22Rv1 (cell line): ENCODE results near the gene DYRK4.

Source experiments
- CTCF ChIP-seq: fragments of 450-650 bp; IDR thresholded peaks from 2 replicates; pipeline ENCODE4 v1.5.1; 2017; ENCODE audit warnings: mild to moderate bottlenecking
- ZFX ChIP-seq: fragments of 450-650 bp; IDR thresholded peaks from 2 replicates; pipeline ENCODE4 v1.6.1; 2017; ENCODE audit warnings: antibody characterized with exemption, borderline replicate concordance

- TF ChIP-seq CTCF = no peak
- TF ChIP-seq ZFX = no peak
Measured at GRCh38 chr12:4535871-4536270, 26.1 kb upstream of the DYRK4 start.
